LNCaP clone FGC (cell line): ENCODE results near the gene USP54.

ENCODE experiments used
- DNase-seq: peaks from one replicate; pipeline ENCODE4 v3.0.0-alpha.2; 2011; ENCODE audit warnings: low read depth
- H3K4me3 ChIP-seq: 2 replicates; pipeline ENCODE4 v1.5.1; 2011; ENCODE audit warnings: mild to moderate bottlenecking, low read depth, low read length, control low read depth
- CTCF ChIP-seq: IDR thresholded peaks from 2 replicates; pipeline ENCODE4 v1.5.1; 2012; ENCODE audit warnings: mild to moderate bottlenecking; ENCODE audit not compliant: control insufficient read depth, insufficient read depth; ENCODE audit errors: extremely low read depth

Gene USP54

GRCh38 chr10:73609116-73609515 lies 18.0 kb upstream of the USP54 start:
- no peak for DNase-seq
- no peak overlapping the region for H3K4me3 ChIP-seq
- no peak for TF ChIP-seq CTCF

GRCh38 chr10:73601486-73601921 lies 10.4 kb upstream of the USP54 start:
- peak; percentile 100 for DNase-seq
- no peak for TF ChIP-seq CTCF

GRCh38 chr10:73597346-73597745 lies 6.2 kb upstream of the USP54 start:
- DNase-seq: no peak
- no peak for TF ChIP-seq CTCF
- H3K4me3 ChIP-seq: no peak overlapping the region

More at GRCh38 chr10:73601486-73601921, 10.4 kb upstream of the USP54 start:
- peak overlapping the region; percentile 31 for H3K4me3 ChIP-seq

GRCh38 chr10:73593812-73594211 lies 2.7 kb upstream of the USP54 start:
- no peak for DNase-seq
- no peak for TF ChIP-seq CTCF
- H3K4me3 ChIP-seq: no peak overlapping the region

- DNase-seq: no peak
- TF ChIP-seq CTCF: no peak
- H3K4me3 ChIP-seq: no peak overlapping the region
These were observed 2.0 kb upstream of the USP54 start for GRCh38 chr10:73593110-73593509.

GRCh38 chr10:73591935-73592699 lies 975 bp upstream of the USP54 start:
- H3K4me3 ChIP-seq: peak overlapping the region; percentile 30
- peak; percentile 99 for DNase-seq
- no peak for TF ChIP-seq CTCF
